GM12872 (cell line): ENCODE results near the gene NAPSA.

Source experiments
- CTCF ChIP-seq: IDR thresholded peaks from 3 replicates; pipeline ENCODE4 v1.5.1; 2011; ENCODE audit warnings: low read depth, mild to moderate bottlenecking, low read length, moderate library complexity; ENCODE audit not compliant: insufficient read depth

The NAPSA gene

GRCh38 chr19:50365434-50366306, at the start of gene NAPSA:
Gene NAPSA, minus strand, starts transcription at chr19:50365639. Its CDS starts 18 bp downstream, at chr19:50365621.
- TF ChIP-seq CTCF = no peak

GRCh38 chr19:50413531-50413930, 48.1 kb upstream of the NAPSA start:
- TF ChIP-seq CTCF = no peak

GRCh38 chr19:50413096-50413495, 47.7 kb upstream of the NAPSA start:
- TF ChIP-seq CTCF = no peak

- TF ChIP-seq CTCF = no peak
These were observed 47.0 kb upstream of the NAPSA start for GRCh38 chr19:50412419-50412818.

- TF ChIP-seq CTCF = no peak
These were observed 44.7 kb upstream of the NAPSA start for GRCh38 chr19:50410109-50410508.

GRCh38 chr19:50409347-50409746, 43.9 kb upstream of the NAPSA start:
- no peak for TF ChIP-seq CTCF

GRCh38 chr19:50406829-50407228, 41.4 kb upstream of the NAPSA start:
- TF ChIP-seq CTCF = no peak
